Loucy (cell line): ENCODE results near the gene VCL.

Experiments
- H2AFZ ChIP-seq: fragments of 200-600 bp; sonication (generic); 2 replicates; pipeline ENCODE4 v1.6.0; 2016; ENCODE audit warnings: antibody characterized with exemption, mild to moderate bottlenecking, low read length, moderate library complexity
- H3F3A ChIP-seq: fragments of 200-600 bp; 2 replicates; pipeline ENCODE4 v1.6.0; 2016; ENCODE audit warnings: antibody characterized with exemption, low read depth, mild to moderate bottlenecking
- H3K27me3 ChIP-seq: fragments of 200-600 bp; sonication (generic); 2 replicates; pipeline ENCODE4 v1.6.1; 2014; ENCODE audit warnings: low read length, mild to moderate bottlenecking; ENCODE audit not compliant: insufficient read depth, poor library complexity, severe bottlenecking
- H3K36me3 ChIP-seq: fragments of 200-600 bp; sonication (generic); 2 replicates; pipeline ENCODE4 v1.6.1; 2016; ENCODE audit warnings: low read length; ENCODE audit not compliant: insufficient read depth
- H3K4me1 ChIP-seq: fragments of 200-600 bp; sonication (generic); 2 replicates; pipeline ENCODE4 v1.5.1; 2014; ENCODE audit warnings: low read length, mild to moderate bottlenecking; ENCODE audit not compliant: insufficient read depth, poor library complexity, severe bottlenecking
- H3K4me2 ChIP-seq: fragments of 200-600 bp; sonication (generic); 2 replicates; pipeline ENCODE4 v1.6.0; 2014; ENCODE audit warnings: antibody characterized with exemption, low read length, low read depth, mild to moderate bottlenecking; ENCODE audit not compliant: poor library complexity, severe bottlenecking
- H3K4me3 ChIP-seq: fragments of 200-600 bp; sonication (generic); 2 replicates; pipeline ENCODE4 v1.5.1; 2014; ENCODE audit warnings: low read length, mild to moderate bottlenecking, mixed read lengths; ENCODE audit not compliant: poor library complexity, severe bottlenecking
- H3K79me2 ChIP-seq: fragments of 200-600 bp; sonication (generic); 2 replicates; pipeline ENCODE4 v1.6.1; 2014; ENCODE audit warnings: low read length; ENCODE audit not compliant: insufficient read depth
- H3K9ac ChIP-seq: fragments of 200-600 bp; sonication (generic); 2 replicates; pipeline ENCODE4 v1.6.0; 2014; ENCODE audit warnings: mild to moderate bottlenecking, low read depth, low read length, moderate library complexity; ENCODE audit not compliant: poor library complexity, severe bottlenecking
- H3K9me2 ChIP-seq: fragments of 200-600 bp; sonication (generic); replicated peaks from 2 replicates; pipeline ENCODE4 v1.6.1; 2016; ENCODE audit warnings: low read depth, low read length, mixed read lengths
- H3K9me3 ChIP-seq: fragments of 200-600 bp; sonication (generic); 2 replicates; pipeline ENCODE4 v1.6.1; 2014; ENCODE audit warnings: mild to moderate bottlenecking, antibody characterized with exemption, low read length, low read depth; ENCODE audit not compliant: insufficient read depth
- H4K20me1 ChIP-seq: fragments of 200-600 bp; sonication (generic); 2 replicates; pipeline ENCODE4 v1.6.0; 2014; ENCODE audit warnings: antibody characterized with exemption, low read length, mild to moderate bottlenecking; ENCODE audit not compliant: insufficient read depth, poor library complexity, severe bottlenecking
- EZH2phosphoT487 ChIP-seq: fragments of 200-600 bp; IDR thresholded peaks from 2 replicates; pipeline ENCODE4 v1.6.1; 2018; ENCODE audit warnings: antibody characterized with exemption, mild to moderate bottlenecking, moderate library complexity, borderline replicate concordance
- TF ChIP-seq, protein P1 (sequence below): fragments of 200-600 bp; sonication (generic); conservative IDR thresholded peaks from 2 replicates; pipeline ENCODE4 v1.5.1; 2014; ENCODE audit warnings: mild to moderate bottlenecking, antibody characterized with exemption, low read length

The VCL gene

DNA sequence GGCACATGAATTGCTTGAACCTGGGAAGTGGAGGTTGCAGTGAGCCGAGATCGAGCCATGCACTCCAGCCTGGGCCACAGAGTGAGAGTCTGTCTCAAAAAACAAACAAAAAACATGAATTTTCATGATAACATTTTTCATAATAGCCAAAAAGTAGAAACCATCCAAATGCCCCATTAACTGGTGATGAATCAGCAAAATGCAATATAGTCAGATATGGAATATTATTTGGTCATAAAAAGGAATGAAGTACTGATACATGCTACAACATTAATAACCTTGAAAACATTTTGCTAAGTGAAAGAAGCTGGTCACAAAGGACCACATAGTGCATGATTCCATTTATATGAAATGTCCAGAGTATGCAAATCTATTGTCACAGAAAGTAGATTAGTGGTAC is 24.5 kb upstream of the VCL start:
- Histone ChIP-seq H3K79me2 (no peaks in the 10 kb centered on the region), H3F3A (no peaks in the 10 kb centered on the region), H3K9ac (no peak overlapping the region), H3K9me2 (no peaks in the 10 kb centered on the region), H3K4me2 (no peak overlapping the region), H2AFZ (no peak overlapping the region), H3K4me3 (no peak overlapping the region), H4K20me1 (no peaks in the 10 kb centered on the region), H3K4me1 (peaks cover 3% of the 10 kb centered on the region), H3K36me3 (no peaks in the 10 kb centered on the region), H3K9me3 (no peaks in the 10 kb centered on the region), H3K27me3 (no peaks in the 10 kb centered on the region)
- TF ChIP-seq, protein P1, sequence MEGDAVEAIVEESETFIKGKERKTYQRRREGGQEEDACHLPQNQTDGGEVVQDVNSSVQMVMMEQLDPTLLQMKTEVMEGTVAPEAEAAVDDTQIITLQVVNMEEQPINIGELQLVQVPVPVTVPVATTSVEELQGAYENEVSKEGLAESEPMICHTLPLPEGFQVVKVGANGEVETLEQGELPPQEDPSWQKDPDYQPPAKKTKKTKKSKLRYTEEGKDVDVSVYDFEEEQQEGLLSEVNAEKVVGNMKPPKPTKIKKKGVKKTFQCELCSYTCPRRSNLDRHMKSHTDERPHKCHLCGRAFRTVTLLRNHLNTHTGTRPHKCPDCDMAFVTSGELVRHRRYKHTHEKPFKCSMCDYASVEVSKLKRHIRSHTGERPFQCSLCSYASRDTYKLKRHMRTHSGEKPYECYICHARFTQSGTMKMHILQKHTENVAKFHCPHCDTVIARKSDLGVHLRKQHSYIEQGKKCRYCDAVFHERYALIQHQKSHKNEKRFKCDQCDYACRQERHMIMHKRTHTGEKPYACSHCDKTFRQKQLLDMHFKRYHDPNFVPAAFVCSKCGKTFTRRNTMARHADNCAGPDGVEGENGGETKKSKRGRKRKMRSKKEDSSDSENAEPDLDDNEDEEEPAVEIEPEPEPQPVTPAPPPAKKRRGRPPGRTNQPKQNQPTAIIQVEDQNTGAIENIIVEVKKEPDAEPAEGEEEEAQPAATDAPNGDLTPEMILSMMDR = no peak
- no peak for TF ChIP-seq EZH2phosphoT487

DNA sequence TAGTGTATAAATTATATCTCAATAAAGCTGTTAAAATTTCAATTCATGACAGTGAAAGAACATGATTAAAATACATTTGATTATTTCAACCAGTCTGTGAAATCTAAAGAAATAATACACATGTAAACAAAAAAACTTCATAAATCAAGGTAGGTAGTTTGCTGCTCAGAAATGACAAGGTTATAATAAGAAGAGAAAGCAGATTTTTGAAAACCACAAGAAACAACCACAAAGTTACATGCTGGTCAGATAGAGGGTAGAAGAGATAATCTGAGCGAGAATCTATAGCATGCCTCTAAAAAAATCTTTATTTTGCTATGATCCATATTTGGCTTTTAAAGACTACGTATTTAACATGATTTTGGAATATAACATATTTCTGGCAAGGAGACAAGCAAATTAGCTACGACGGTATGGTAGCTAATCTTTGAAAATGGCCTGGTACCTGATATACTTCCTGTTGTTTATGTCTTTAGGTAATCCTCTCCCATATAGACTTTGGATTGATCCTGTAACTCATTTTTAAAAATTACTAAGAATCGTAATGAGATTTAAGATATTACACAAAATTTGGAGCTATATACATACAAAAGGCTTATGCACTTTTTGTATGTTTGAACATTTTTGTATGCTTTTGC is 23.5 kb upstream of the VCL start:
- TF ChIP-seq EZH2phosphoT487 = no peak
- TF ChIP-seq, protein P1 = no peak
- H4K20me1 ChIP-seq = no peaks in the 10 kb centered on the region
- H2AFZ ChIP-seq = no peak overlapping the region
- no peaks in the 10 kb centered on the region for H3K9me3 ChIP-seq
- no peaks in the 10 kb centered on the region for H3F3A ChIP-seq
- H3K36me3 ChIP-seq = no peaks in the 10 kb centered on the region
- no peaks in the 10 kb centered on the region for H3K9me2 ChIP-seq
- no peak overlapping the region for H3K9ac ChIP-seq
- H3K4me2 ChIP-seq = peak overlapping the region; percentile 39
- H3K79me2 ChIP-seq = no peaks in the 10 kb centered on the region
- peaks cover 3% of the 10 kb centered on the region for H3K4me1 ChIP-seq
- no peaks in the 10 kb centered on the region for H3K27me3 ChIP-seq
- no peak overlapping the region for H3K4me3 ChIP-seq

GRCh38 chr10:73975388-73975787 is 22.5 kb upstream of the VCL start:
- no peak overlapping the region for H3K4me2 ChIP-seq
- TF ChIP-seq, protein P1 = no peak
- TF ChIP-seq EZH2phosphoT487 = no peak

More at GRCh38 chr10:73975388-73975787, 22.5 kb upstream of the VCL start:
- Histone ChIP-seq H3K9ac (no peak overlapping the region), H2AFZ (no peak overlapping the region), H3K4me3 (no peak overlapping the region), H3K79me2 (no peaks in the 10 kb centered on the region), H3K9me3 (no peaks in the 10 kb centered on the region), H3K27me3 (no peaks in the 10 kb centered on the region), H4K20me1 (no peaks in the 10 kb centered on the region), H3F3A (no peaks in the 10 kb centered on the region), H3K9me2 (no peaks in the 10 kb centered on the region), H3K4me1 (peaks cover 3% of the 10 kb centered on the region), H3K36me3 (no peaks in the 10 kb centered on the region)
